Uterus (tissue), 4 donors: ENCODE data around the gene FBXL3. TPM values are rescaled to one million over a fixed set of nuclear protein-coding genes. Genes with fewer than 3 reads are reported as not detected.
A peak's percentile ranks its signal among the peaks of the same experiment; 100 is the strongest.

Experiments used
- DNase-seq, 2 donors: peaks; one replicate each; pipeline ENCODE4 v3.0.0-alpha.2; 2019 to 2020
- H3K27ac ChIP-seq, 2 donors: fragments of 200-600 bp; sonication (generic); 1 replicate in 1 of 2; 2 replicates in 1 of 2; pipeline ENCODE4 v1.5.1; 2016 to 2018
- H3K27me3 ChIP-seq, 2 donors: fragments of 200-600 bp; sonication (generic); one replicate each; pipeline ENCODE4 v1.5.1; 2018 to 2019; ENCODE audit warnings: control low read depth in 1 of 2
- H3K36me3 ChIP-seq, 2 donors: fragments of 200-600 bp; sonication (generic); one replicate each; pipeline ENCODE4 v1.5.1; 2019; ENCODE audit warnings: control low read depth in 1 of 2
- H3K4me1 ChIP-seq, 2 donors: fragments of 200-600 bp; sonication (generic); one replicate each; pipeline ENCODE4 v1.5.1; 2018 to 2019; ENCODE audit warnings: control low read depth in 1 of 2
- H3K4me3 ChIP-seq, 2 donors: fragments of 200-600 bp; sonication (generic); 1 replicate in 1 of 2; 2 replicates in 1 of 2; pipeline ENCODE4 v1.5.1; 2018 to 2019; ENCODE audit warnings: mild to moderate bottlenecking in 1 of 2
- H3K9me3 ChIP-seq, 2 donors: fragments of 200-600 bp; sonication (generic); one replicate each; pipeline ENCODE4 v1.5.1; 2019; ENCODE audit warnings: control low read depth in 1 of 2
- CTCF ChIP-seq, 4 experiments: fragments of 200-600 bp in 2 of 4; fragments of 450-650 bp in 2 of 4; sonication (generic) in 2 of 4; IDR thresholded peaks; one replicate each; pipeline ENCODE4 v1.5.1; 2016 to 2019; ENCODE audit warnings: antibody characterized with exemption in 4 of 4, mild to moderate bottlenecking in 2 of 4, moderate library complexity in 1 of 4
- POLR2A ChIP-seq, 2 donors: fragments of 450-650 bp; IDR thresholded peaks; one replicate each; pipeline ENCODE4 v1.6.1; 2016; ENCODE audit warnings: antibody characterized with exemption in 2 of 2, mild to moderate bottlenecking in 1 of 2, moderate library complexity in 1 of 2
- intact Hi-C: fragments of 100-400 bp; cut with DNase I; formaldehyde crosslinking; loops from one replicate; pipeline ENCODE4 v1.15.1; 2023; ENCODE audit warnings: low total_unique reads
- total RNA-seq, 4 donors: library from RNA; depleted of rRNA in 3 of 4; stranded (reverse); fragments of >200 nt in 3 of 4; gene quantifications; one replicate each; pipeline versions ENCODE4 v1.1.0 to v1.2.4, GENCODE V29; 2014 to 2023
- donor health status: DM: yes; HTN: yes; CAD: no.

Gene FBXL3
- total RNA-seq, 4 donors from 2014 or later = 62.8 to 158 (median 92.3) TPM

DNA sequence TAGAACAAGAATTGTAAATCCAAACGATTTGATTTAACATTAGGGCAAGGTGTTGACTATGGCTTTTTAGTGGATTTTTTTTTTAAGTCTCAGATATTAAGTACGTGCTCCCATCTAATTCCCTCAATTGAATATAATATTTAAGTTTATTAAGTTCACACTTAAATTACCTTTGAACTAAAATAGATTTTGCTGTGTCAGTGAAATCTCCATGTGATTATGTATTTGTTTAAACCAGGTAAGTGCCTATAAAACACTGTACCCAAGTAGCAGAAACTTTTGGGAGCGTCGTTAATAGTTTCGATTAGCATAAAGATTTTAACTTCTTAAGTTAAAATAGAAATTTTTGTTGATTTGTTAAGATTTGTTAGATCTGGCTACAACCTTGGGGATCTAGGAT, 33.5 kb downstream of the FBXL3 start:
- TF ChIP-seq POLR2A (IDR thresholded peaks at IDR 0.05) = no peak
- no peak for TF ChIP-seq CTCF (IDR thresholded peaks at IDR 0.05)
- Histone ChIP-seq H3K27me3 (no peaks in the 10 kb centered on the region), H3K4me3 (peak overlapping the region; percentile 68 to 70), H3K36me3 (no peaks in the 10 kb centered on the region), H3K27ac (peak overlapping the region; percentile 89 to 91), H3K4me1 (no peaks in the 10 kb centered on the region), H3K9me3 (no peaks in the 10 kb centered on the region)
- DNase-seq = no peak
- intact Hi-C loops = no loop called here

GRCh38 chr13:76993021-76993420, 33.9 kb downstream of the FBXL3 start:
- H3K27me3 ChIP-seq = no peaks in the 10 kb centered on the region
- no peaks in the 10 kb centered on the region for H3K36me3 ChIP-seq
- intact Hi-C loops = no loop called here
- TF ChIP-seq POLR2A (IDR thresholded peaks at IDR 0.05) = no peak
- no peak for TF ChIP-seq CTCF (IDR thresholded peaks at IDR 0.05)
- no peaks in the 10 kb centered on the region for H3K9me3 ChIP-seq
- DNase-seq = no peak
- H3K4me3 ChIP-seq = peak overlapping the region; percentile 68 to 70
- H3K27ac ChIP-seq = peak overlapping the region; percentile 89 to 91
- no peaks in the 10 kb centered on the region for H3K4me1 ChIP-seq

DNA sequence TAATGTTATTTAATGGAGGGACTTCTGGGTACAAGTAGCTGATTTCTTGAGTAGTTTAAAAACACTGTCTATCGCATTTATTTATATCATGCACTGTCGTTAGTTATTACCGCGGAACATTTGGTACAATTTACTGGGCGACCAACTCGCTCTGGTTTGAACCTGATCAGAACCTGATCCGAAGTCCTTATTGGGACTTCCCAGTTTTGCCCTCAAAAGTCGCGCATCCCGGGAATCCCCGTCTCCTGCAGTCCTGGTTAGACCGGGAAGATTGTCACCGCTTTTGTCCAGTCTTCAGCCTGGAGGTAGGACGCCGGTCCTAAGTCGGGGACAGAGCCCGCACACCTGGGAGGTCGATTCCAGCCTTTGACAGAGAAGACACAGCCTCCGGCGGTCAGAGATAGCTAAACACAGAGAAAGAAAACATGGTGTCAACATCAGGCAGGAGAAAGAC, 34.4 kb downstream of the FBXL3 start:
- peak; percentile 27 to 30 for DNase-seq
- Histone ChIP-seq H3K27me3 (no peaks in the 10 kb centered on the region), H3K4me1 (no peaks in the 10 kb centered on the region), H3K27ac (peak overlapping the region; percentile 89 to 91), H3K4me3 (peak overlapping the region; percentile 68 to 70), H3K9me3 (no peaks in the 10 kb centered on the region), H3K36me3 (no peaks in the 10 kb centered on the region)
- no peak for TF ChIP-seq POLR2A (IDR thresholded peaks at IDR 0.05)
- TF ChIP-seq CTCF (IDR thresholded peaks at IDR 0.05) = no peak
- intact Hi-C loops = no loop called here

GRCh38 chr13:76991796-76992547, 35.0 kb downstream of the FBXL3 start, which contains the start of gene CLN5:
CLN5 (plus strand) TSS chr13:76992081; CDS start chr13:76992099, 18 bp downstream.
- peak in 2 of 4 experiments; percentile 32 to 53 for TF ChIP-seq CTCF (IDR thresholded peaks at IDR 0.05)
- TF ChIP-seq POLR2A (IDR thresholded peaks at IDR 0.05) = peak; percentile 93 to 98
- Histone ChIP-seq H3K9me3 (no peaks in the 10 kb centered on the region), H3K4me3 (peak within 1 kb of the TSS; percentile 68 to 70), H3K27me3 (no peaks in the 10 kb centered on the region), H3K27ac (peak within 1 kb of the TSS; percentile 89 to 91), H3K4me1 (no peaks in the 10 kb centered on the region), H3K36me3 (no peaks in the 10 kb centered on the region)
- DNase-seq = peak; percentile 91 to 94
- intact Hi-C loops = no loop called here

DNA sequence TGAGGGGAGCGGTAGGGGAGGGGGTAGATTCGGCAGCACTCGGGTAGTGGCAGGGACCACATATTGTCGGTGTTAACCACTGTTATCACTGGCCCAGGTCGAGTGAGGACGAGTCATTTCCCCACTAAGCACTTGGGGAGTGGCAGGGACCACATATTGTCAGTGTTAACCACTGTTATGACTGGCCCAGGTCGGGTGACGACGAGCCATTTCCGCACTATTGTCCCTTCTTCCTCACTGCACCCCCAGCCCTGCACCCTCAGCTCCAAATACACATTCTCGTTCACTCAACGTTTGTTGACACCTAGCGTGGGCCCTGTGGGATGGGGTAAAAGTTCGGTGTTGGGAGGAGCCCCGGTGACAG, 35.5 kb downstream of the FBXL3 start:
- Histone ChIP-seq H3K4me3 (peak overlapping the region; percentile 68 to 70), H3K36me3 (no peaks in the 10 kb centered on the region), H3K27ac (peak overlapping the region; percentile 89 to 91), H3K27me3 (no peaks in the 10 kb centered on the region), H3K9me3 (no peaks in the 10 kb centered on the region), H3K4me1 (no peaks in the 10 kb centered on the region)
- no peak for TF ChIP-seq CTCF (IDR thresholded peaks at IDR 0.05)
- no peak for TF ChIP-seq POLR2A (IDR thresholded peaks at IDR 0.05)
- peak in 1 of 2 donors; percentile 30 for DNase-seq
- intact Hi-C loops = no loop called here
